OCI-LY1 (cell line): ENCODE data around the gene PRM2.

ENCODE experiments used
- H2AFZ ChIP-seq: fragments of 200-600 bp; sonication (generic), shearing (Covaris generic); 2 replicates; pipeline ENCODE4 v1.6.0; 2014; ENCODE audit warnings: antibody characterized with exemption, mild to moderate bottlenecking, low read length
- H3F3A ChIP-seq: fragments of 200-600 bp; sonication (generic), shearing (Covaris generic); 2 replicates; pipeline ENCODE4 v1.6.0; 2014; ENCODE audit warnings: mild to moderate bottlenecking, antibody characterized with exemption, low read length, moderate library complexity; ENCODE audit not compliant: insufficient read depth
- H3K27ac ChIP-seq: fragments of 200-600 bp; sonication (generic); 2 replicates; pipeline ENCODE4 v1.5.1; 2014; ENCODE audit warnings: low read length, mixed run types, mild to moderate bottlenecking, low read depth; ENCODE audit not compliant: poor library complexity, severe bottlenecking
- H3K27me3 ChIP-seq: fragments of 200-600 bp; sonication (generic); 2 replicates; pipeline ENCODE4 v1.6.0; 2014; ENCODE audit warnings: antibody characterized with exemption, mild to moderate bottlenecking, low read length, moderate library complexity; ENCODE audit not compliant: insufficient read depth
- H3K36me3 ChIP-seq: fragments of 200-600 bp; sonication (generic); 2 replicates; pipeline ENCODE4 v1.6.1; 2014; ENCODE audit warnings: mild to moderate bottlenecking, antibody characterized with exemption, low read length, moderate library complexity, mixed read lengths; ENCODE audit not compliant: insufficient read depth
- H3K4me1 ChIP-seq: fragments of 200-600 bp; sonication (generic); 2 replicates; pipeline ENCODE4 v1.5.1; 2014; ENCODE audit warnings: mild to moderate bottlenecking, low read length, moderate library complexity; ENCODE audit not compliant: insufficient read depth, severe bottlenecking
- H3K4me2 ChIP-seq: fragments of 200-600 bp; sonication (generic), shearing (Covaris generic); 2 replicates; pipeline ENCODE4 v1.6.1; 2014; ENCODE audit warnings: low read length
- H3K4me3 ChIP-seq: fragments of 200-600 bp; sonication (generic); 2 replicates; pipeline ENCODE4 v1.5.1; 2014; ENCODE audit warnings: low read length, low read depth, mild to moderate bottlenecking, mixed read lengths; ENCODE audit not compliant: poor library complexity, severe bottlenecking
- H3K79me2 ChIP-seq: fragments of 200-600 bp; shearing (Covaris generic); 2 replicates; pipeline ENCODE4 v1.6.1; 2016; ENCODE audit warnings: mixed run types, low read length, mixed read lengths; ENCODE audit not compliant: insufficient read depth
- H3K9ac ChIP-seq: fragments of 200-600 bp; sonication (generic), shearing (Covaris generic); 2 replicates; pipeline ENCODE4 v1.6.1; 2014; ENCODE audit warnings: mild to moderate bottlenecking, low read length, mixed read lengths
- H3K9me2 ChIP-seq: fragments of 200-600 bp; sonication (generic), shearing (Covaris generic); 2 replicates; pipeline ENCODE4 v1.6.1; 2014; ENCODE audit warnings: low read depth, mild to moderate bottlenecking, low read length, mixed read lengths
- H3K9me3 ChIP-seq: fragments of 200-600 bp; shearing (Covaris generic); 2 replicates; pipeline ENCODE4 v1.6.1; 2014; ENCODE audit warnings: low read length, mixed read lengths
- H4K20me1 ChIP-seq: fragments of 200-600 bp; sonication (generic), shearing (Covaris generic); 2 replicates; pipeline ENCODE4 v1.6.0; 2016; ENCODE audit warnings: mild to moderate bottlenecking, low read length; ENCODE audit not compliant: insufficient read depth
- EZH2 ChIP-seq: fragments of 200-600 bp; sonication (generic), shearing (Covaris generic); IDR thresholded peaks from 2 replicates; pipeline ENCODE4 v1.8.0; 2017; ENCODE audit warnings: borderline replicate concordance, mixed run types, mild to moderate bottlenecking, antibody characterized with exemption, low read length, moderate library complexity, mixed read lengths
- TF ChIP-seq, protein P1 (sequence below): fragments of 200-600 bp; sonication (generic), shearing (Covaris generic); IDR thresholded peaks from 2 replicates; pipeline ENCODE4 v1.5.1; 2017; ENCODE audit warnings: mild to moderate bottlenecking, antibody characterized with exemption, low read length, moderate library complexity, mixed read lengths

PRM2 gene

DNA sequence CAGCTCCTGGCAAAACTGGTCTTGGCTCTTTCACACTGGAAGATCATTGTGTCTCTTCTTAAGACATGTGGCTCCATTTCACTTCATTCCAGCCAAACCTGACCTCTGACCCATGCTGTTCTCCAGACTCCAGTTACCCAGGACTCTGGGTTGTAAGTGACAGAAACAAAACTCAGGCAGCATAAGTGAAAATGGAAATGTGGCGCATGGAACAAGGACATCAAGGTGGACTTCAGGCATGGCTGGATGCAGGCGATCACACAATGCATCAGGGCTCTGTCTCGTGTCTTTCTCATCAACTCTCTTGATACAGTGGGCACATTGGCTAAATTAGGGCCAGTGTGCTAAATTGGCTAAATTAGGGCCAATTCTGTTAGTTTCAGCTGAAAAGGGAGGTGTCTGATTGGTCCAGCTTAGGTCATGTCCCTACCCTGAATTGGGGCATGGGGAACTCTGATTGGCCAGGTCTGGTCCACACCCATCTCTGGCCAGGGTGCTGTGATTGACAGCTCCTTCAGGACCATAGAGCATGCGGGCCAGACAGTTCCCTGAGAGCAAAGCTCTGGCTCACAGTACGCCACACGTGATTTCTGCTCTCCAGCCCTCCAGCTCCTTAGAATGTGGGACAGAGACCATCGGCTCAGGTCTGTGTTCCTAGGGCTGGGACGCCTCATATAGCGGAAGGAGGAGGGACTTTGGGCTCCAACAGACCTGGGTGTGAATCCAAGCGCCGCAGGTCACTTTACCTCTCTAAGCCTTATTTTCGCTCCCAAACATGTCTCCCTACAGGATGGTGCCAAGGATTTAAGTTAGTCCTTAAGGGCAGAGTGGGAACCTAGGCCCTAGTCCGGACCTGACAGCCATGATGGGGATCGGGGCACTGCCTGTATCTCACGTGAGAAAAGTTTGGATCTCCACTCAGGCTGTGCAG is 37.7 kb downstream of the PRM2 start:
- Histone ChIP-seq H3K27ac (no peak overlapping the region), H3K9me3 (no peaks in the 10 kb centered on the region), H3K9me2 (no peaks in the 10 kb centered on the region), H3F3A (no peaks in the 10 kb centered on the region), H3K4me2 (no peak overlapping the region), H3K4me3 (no peak overlapping the region), H3K4me1 (peaks cover 5% of the 10 kb centered on the region), H3K27me3 (no peaks in the 10 kb centered on the region), H3K9ac (no peak overlapping the region), H2AFZ (no peak overlapping the region), H4K20me1 (no peaks in the 10 kb centered on the region), H3K36me3 (no peaks in the 10 kb centered on the region), H3K79me2 (no peaks in the 10 kb centered on the region)
- TF ChIP-seq EZH2, result no peak
- TF ChIP-seq, protein P1, sequence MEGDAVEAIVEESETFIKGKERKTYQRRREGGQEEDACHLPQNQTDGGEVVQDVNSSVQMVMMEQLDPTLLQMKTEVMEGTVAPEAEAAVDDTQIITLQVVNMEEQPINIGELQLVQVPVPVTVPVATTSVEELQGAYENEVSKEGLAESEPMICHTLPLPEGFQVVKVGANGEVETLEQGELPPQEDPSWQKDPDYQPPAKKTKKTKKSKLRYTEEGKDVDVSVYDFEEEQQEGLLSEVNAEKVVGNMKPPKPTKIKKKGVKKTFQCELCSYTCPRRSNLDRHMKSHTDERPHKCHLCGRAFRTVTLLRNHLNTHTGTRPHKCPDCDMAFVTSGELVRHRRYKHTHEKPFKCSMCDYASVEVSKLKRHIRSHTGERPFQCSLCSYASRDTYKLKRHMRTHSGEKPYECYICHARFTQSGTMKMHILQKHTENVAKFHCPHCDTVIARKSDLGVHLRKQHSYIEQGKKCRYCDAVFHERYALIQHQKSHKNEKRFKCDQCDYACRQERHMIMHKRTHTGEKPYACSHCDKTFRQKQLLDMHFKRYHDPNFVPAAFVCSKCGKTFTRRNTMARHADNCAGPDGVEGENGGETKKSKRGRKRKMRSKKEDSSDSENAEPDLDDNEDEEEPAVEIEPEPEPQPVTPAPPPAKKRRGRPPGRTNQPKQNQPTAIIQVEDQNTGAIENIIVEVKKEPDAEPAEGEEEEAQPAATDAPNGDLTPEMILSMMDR, result no peak

DNA sequence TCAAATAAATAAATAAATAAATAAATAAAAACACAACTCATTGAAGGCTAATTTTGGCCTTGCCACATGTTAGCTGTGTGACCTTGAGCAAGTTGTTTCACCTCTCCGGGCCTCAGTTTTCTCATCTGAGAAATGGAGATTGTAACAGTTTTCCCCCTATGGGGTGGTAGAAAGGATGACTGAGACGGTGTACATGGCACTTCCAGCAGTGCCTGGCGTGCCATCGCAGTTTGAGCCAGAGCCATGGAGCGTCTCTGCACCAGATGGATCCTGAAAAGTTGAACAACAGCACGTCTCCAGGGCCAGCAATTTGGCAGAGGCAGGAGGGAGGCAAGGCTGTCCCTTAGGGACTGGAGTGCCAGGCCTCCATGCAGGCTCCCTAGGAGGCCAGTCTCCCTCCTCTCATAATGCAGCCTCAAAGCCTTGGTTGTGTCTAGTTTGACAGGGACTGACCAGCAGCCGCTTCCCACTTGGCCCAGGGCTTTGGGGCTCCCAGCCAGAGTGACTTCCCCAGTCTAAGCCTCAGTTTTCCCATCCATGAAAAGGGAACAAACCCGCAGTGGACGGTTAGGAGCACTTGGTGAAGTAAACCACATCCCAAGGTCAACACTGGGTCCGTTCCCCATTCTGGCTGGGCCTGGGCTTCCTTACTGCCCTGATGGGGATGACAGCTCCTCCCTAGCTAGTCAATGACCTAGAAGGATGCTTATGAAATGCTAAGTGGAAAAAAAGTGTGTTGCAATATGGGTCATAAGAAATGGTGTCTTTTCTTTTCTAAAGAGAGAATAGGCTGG is 39.6 kb downstream of the PRM2 start:
- Histone ChIP-seq H3K9ac (no peak overlapping the region), H3K36me3 (no peaks in the 10 kb centered on the region), H3K9me3 (no peaks in the 10 kb centered on the region), H3K4me2 (no peak overlapping the region), H3K4me1 (peaks cover 16% of the 10 kb centered on the region), H3K79me2 (no peaks in the 10 kb centered on the region), H4K20me1 (no peaks in the 10 kb centered on the region), H3K9me2 (no peaks in the 10 kb centered on the region), H3K27ac (no peak overlapping the region), H3K27me3 (no peaks in the 10 kb centered on the region), H3F3A (no peaks in the 10 kb centered on the region), H2AFZ (no peak overlapping the region), H3K4me3 (no peak overlapping the region)
- TF ChIP-seq EZH2, result no peak

DNA sequence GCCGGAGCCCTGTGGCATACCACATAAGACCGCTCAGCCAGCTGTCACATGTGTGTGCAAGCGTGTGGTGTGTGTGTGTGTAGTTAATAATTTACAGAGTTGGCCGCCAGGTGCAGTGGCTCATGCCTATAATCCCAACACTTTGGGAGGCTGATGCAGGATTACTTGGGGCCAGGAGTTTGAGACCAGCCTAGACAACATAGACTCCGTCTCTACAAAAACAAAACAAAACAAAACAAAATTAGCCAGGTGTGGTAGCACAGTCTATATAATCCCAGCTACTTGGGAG is 40.6 kb downstream of the PRM2 start:
- H3K9ac ChIP-seq, result no peak overlapping the region
- H2AFZ ChIP-seq, result no peak overlapping the region
- no peaks in the 10 kb centered on the region for H3F3A ChIP-seq
- H4K20me1 ChIP-seq, result no peaks in the 10 kb centered on the region
- no peak overlapping the region for H3K4me3 ChIP-seq
- H3K27ac ChIP-seq, result no peak overlapping the region
- no peaks in the 10 kb centered on the region for H3K79me2 ChIP-seq
- H3K36me3 ChIP-seq, result no peaks in the 10 kb centered on the region
- H3K4me1 ChIP-seq, result peaks cover 16% of the 10 kb centered on the region
- H3K9me3 ChIP-seq, result no peaks in the 10 kb centered on the region
- no peak for TF ChIP-seq EZH2
- TF ChIP-seq, protein P1, result no peak
- H3K4me2 ChIP-seq, result no peak overlapping the region
- H3K9me2 ChIP-seq, result no peaks in the 10 kb centered on the region
- no peaks in the 10 kb centered on the region for H3K27me3 ChIP-seq
